ENCODE data around the gene LIN52. TPM values are rescaled to one million over a fixed set of nuclear protein-coding genes. Genes with fewer than 3 reads are reported as not detected.

Gene LIN52
- total RNA-seq, 1 donor from 2014 or later: 13.4 TPM

GRCh38 chr14:74240794-74241651 is 156.3 kb downstream of the LIN52 start:
- DNase-seq (ENCODE audit: low spot score, unreplicated experiment): no peak
- Mint-ChIP-seq H3K4me3 (ENCODE audit: low read depth) (peak overlapping the region; percentile 41), H3K27me3 (peaks cover 92% of the 10 kb centered on the region), H3K27ac (peak overlapping the region; percentile 69), H3K36me3 (ENCODE audit: insufficient read depth) (no peaks in the 10 kb centered on the region), H3K4me1 (ENCODE audit: low read depth) (peaks cover 6% of the 10 kb centered on the region), H3K9me3 (ENCODE audit: low read depth) (no peaks in the 10 kb centered on the region)
- no peak for TF ChIP-seq CTCF (IDR thresholded peaks at IDR 0.05; ENCODE audit: unreplicated experiment)

DNA sequence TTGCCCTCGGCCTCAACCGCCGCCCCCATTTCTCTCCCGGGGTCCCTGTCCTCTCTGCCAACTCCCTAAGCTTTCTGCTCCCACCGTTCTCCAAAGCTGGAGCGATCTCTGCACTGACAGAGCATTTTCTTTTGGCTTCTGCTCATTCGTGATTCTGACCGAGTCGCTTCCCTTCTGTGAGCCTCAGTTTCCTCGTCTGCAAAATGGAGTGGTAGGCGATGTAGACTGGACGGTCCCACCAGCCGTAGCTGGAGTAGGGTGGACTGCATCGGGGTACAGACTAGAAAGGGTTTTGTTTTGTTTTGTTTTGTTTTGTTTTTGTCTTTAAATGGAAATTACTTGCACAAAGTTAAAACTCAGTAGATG is 156.9 kb downstream of the LIN52 start:
- DNase-seq (ENCODE audit: low spot score, unreplicated experiment): no peak
- Mint-ChIP-seq H3K27ac (peak overlapping the region; percentile 69), H3K4me3 (ENCODE audit: low read depth) (peak overlapping the region; percentile 41), H3K36me3 (ENCODE audit: insufficient read depth) (no peaks in the 10 kb centered on the region), H3K9me3 (ENCODE audit: low read depth) (no peaks in the 10 kb centered on the region), H3K4me1 (ENCODE audit: low read depth) (peaks cover 7% of the 10 kb centered on the region), H3K27me3 (peaks cover 93% of the 10 kb centered on the region)
- TF ChIP-seq CTCF (IDR thresholded peaks at IDR 0.05; ENCODE audit: unreplicated experiment): no peak

- Mint-ChIP-seq H3K36me3 (ENCODE audit: insufficient read depth) (no peaks in the 10 kb centered on the region), H3K27ac (peak overlapping the region; percentile 72), H3K4me3 (ENCODE audit: low read depth) (no peak overlapping the region), H3K27me3 (peaks cover 93% of the 10 kb centered on the region), H3K9me3 (ENCODE audit: low read depth) (no peaks in the 10 kb centered on the region), H3K4me1 (ENCODE audit: low read depth) (peaks cover 8% of the 10 kb centered on the region)
- no peak for DNase-seq (ENCODE audit: low spot score, unreplicated experiment)
- no peak for TF ChIP-seq CTCF (IDR thresholded peaks at IDR 0.05; ENCODE audit: unreplicated experiment)
These were observed 157.4 kb downstream of the LIN52 start for GRCh38 chr14:74242021-74242779.

DNA sequence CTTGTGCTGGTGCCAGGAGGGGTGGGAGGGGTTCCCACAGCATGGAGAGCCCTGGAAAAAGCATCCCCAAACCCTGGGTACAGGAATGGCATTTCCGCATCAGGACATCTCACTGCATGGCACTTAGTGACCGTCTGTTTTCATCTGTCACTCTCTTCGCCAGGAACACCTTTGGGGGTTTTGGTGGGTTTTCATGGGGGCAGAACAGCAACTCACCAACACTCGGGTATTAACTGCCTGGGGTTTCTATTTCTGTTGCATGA is 158.0 kb downstream of the LIN52 start:
- no peaks in the 10 kb centered on the region for H3K36me3 Mint-ChIP-seq (ENCODE audit: insufficient read depth)
- peaks cover 92% of the 10 kb centered on the region for H3K27me3 Mint-ChIP-seq
- no peak for TF ChIP-seq CTCF (IDR thresholded peaks at IDR 0.05; ENCODE audit: unreplicated experiment)
- no peaks in the 10 kb centered on the region for H3K9me3 Mint-ChIP-seq (ENCODE audit: low read depth)
- H3K4me3 Mint-ChIP-seq (ENCODE audit: low read depth): no peak overlapping the region
- peaks cover 8% of the 10 kb centered on the region for H3K4me1 Mint-ChIP-seq (ENCODE audit: low read depth)
- no peak for DNase-seq (ENCODE audit: low spot score, unreplicated experiment)
- H3K27ac Mint-ChIP-seq: no peak overlapping the region

DNA sequence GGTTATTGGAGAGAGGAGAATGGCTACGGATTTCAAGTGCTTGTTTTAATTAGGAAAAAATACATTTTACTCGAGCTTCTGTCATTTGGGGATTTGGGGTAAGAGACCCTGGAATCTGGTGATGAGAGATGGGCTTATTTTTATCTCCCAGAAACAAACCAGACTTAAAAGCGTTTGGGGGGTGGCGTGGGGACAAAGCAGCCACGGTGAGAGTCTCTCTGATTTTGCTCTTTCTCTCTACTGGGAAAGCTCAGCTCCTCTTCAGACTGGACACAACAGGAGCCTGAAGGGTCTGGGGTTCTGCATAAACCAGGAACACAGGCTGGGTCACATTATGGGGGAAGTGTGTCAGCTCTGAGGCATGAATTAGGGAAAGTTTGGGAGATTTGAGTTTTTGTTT is 158.3 kb downstream of the LIN52 start:
- peaks cover 89% of the 10 kb centered on the region for H3K27me3 Mint-ChIP-seq
- H3K9me3 Mint-ChIP-seq (ENCODE audit: low read depth): no peaks in the 10 kb centered on the region
- no peak for DNase-seq (ENCODE audit: low spot score, unreplicated experiment)
- no peak for TF ChIP-seq CTCF (IDR thresholded peaks at IDR 0.05; ENCODE audit: unreplicated experiment)
- no peak overlapping the region for H3K27ac Mint-ChIP-seq
- no peak overlapping the region for H3K4me3 Mint-ChIP-seq (ENCODE audit: low read depth)
- H3K36me3 Mint-ChIP-seq (ENCODE audit: insufficient read depth): no peaks in the 10 kb centered on the region
- H3K4me1 Mint-ChIP-seq (ENCODE audit: low read depth): peaks cover 8% of the 10 kb centered on the region
